Keratinocyte (primary cell): ENCODE results near the gene PRMT1. TPM values are rescaled to one million over a fixed set of nuclear protein-coding genes. Genes with fewer than 3 reads are reported as not detected.

Experiments used
- DNase-seq: peaks from one replicate; pipeline ENCODE4 v3.0.0-alpha.2; 2011; ENCODE audit warnings: low read depth, missing footprints, low spot score
- FAIRE-seq: peaks from 2 replicates; lab custom pipeline; 2011; peaks lifted over from hg19 to GRCh38; lab: Jason Lieb, UNC
- H2AFZ ChIP-seq: 2 replicates; pipeline ENCODE4 v1.6.0; 2012; ENCODE audit warnings: low read length, control low read depth, inconsistent platforms; ENCODE audit not compliant: control insufficient read depth
- H3K27ac ChIP-seq: 2 replicates; pipeline ENCODE4 v1.5.1; 2011; ENCODE audit warnings: low read length; ENCODE audit not compliant: control insufficient read depth, insufficient read depth
- H3K27me3 ChIP-seq: 3 replicates; pipeline ENCODE4 v1.6.0; 2011; ENCODE audit warnings: low read length; ENCODE audit not compliant: control insufficient read depth, insufficient read depth; ENCODE audit errors: extremely low read depth
- H3K36me3 ChIP-seq, 2 experiments: 2 replicates in 1 of 2; 3 replicates in 1 of 2; pipeline ENCODE4 v1.5.1; 2011; ENCODE audit warnings: low read length in 2 of 2, mild to moderate bottlenecking in 1 of 2; ENCODE audit not compliant: control insufficient read depth in 2 of 2, insufficient read depth in 2 of 2; ENCODE audit errors: extremely low read depth in 1 of 2
- H3K4me1 ChIP-seq: 3 replicates; pipeline ENCODE4 v1.5.1; 2011; ENCODE audit warnings: low read length; ENCODE audit not compliant: control insufficient read depth, insufficient read depth; ENCODE audit errors: extremely low read depth
- H3K4me2 ChIP-seq: 3 replicates; pipeline ENCODE4 v1.6.0; 2011; ENCODE audit warnings: low read depth, low read length; ENCODE audit not compliant: control insufficient read depth, insufficient read depth; ENCODE audit errors: extremely low read depth
- H3K4me3 ChIP-seq, 3 experiments: fragments of 200-600 bp in 1 of 3; sonication (generic) in 1 of 3; 2 replicates in 2 of 3; 3 replicates in 1 of 3; pipeline ENCODE4 v1.5.1; 2011 to 2016; ENCODE audit warnings: low read length in 3 of 3, mild to moderate bottlenecking in 3 of 3, control low read depth in 2 of 3, inconsistent platforms in 1 of 3, low read depth in 1 of 3, mixed read lengths in 1 of 3, mixed run types in 1 of 3, moderate library complexity in 1 of 3; ENCODE audit not compliant: control insufficient read depth in 2 of 3, insufficient read depth in 2 of 3; ENCODE audit errors: extremely low read depth in 1 of 3
- H3K79me2 ChIP-seq: 2 replicates; pipeline ENCODE4 v1.6.0; 2012; ENCODE audit warnings: low read length; ENCODE audit not compliant: control insufficient read depth, insufficient read depth
- H3K9ac ChIP-seq: 3 replicates; pipeline ENCODE4 v1.6.0; 2011; ENCODE audit warnings: low read length; ENCODE audit not compliant: control insufficient read depth, insufficient read depth; ENCODE audit errors: extremely low read depth
- H3K9me1 ChIP-seq: 3 replicates; pipeline ENCODE4 v1.6.0; 2011; ENCODE audit warnings: low read length; ENCODE audit not compliant: control insufficient read depth, insufficient read depth; ENCODE audit errors: extremely low read depth
- H3K9me3 ChIP-seq: 2 replicates; pipeline ENCODE4 v1.5.1; 2012; ENCODE audit warnings: low read depth, low read length; ENCODE audit not compliant: control insufficient read depth
- H4K20me1 ChIP-seq: 3 replicates; pipeline ENCODE4 v1.6.0; 2011; ENCODE audit warnings: low read length; ENCODE audit not compliant: control insufficient read depth, insufficient read depth; ENCODE audit errors: extremely low read depth
- EZH2 ChIP-seq: IDR thresholded peaks from one replicate; pipeline ENCODE4 v1.6.1; 2012; ENCODE audit warnings: inconsistent platforms, mild to moderate bottlenecking, low read length, moderate library complexity
- dilution Hi-C: fragments of 300-500 bp; cut with MboI; formaldehyde crosslinking; loops from one replicate; pipeline ENCODE4 v1.7.0; 2020; ENCODE audit warnings: low sequenced_read_pairs; ENCODE audit not compliant: extremely low pct_ligation_motif_present
- polyA plus RNA-seq, 5 experiments: library from polyadenylated mRNA; depleted of rRNA in 3 of 5; stranded (reverse) in 3 of 5; stranded (forward) in 1 of 5; unstranded in 1 of 5; fragments of >200 nt; gene quantifications; 1 replicate in 1 of 5; 2 replicates in 3 of 5; 3 replicates in 1 of 5; pipeline versions ENCODE4 v1.2.1 to v1.2.3, GENCODE V29; 2011 to 2012; ENCODE audit warnings: missing spikeins in 2 of 5, low read depth in 1 of 5, low replicate concordance in 1 of 5
- TF ChIP-seq, protein P1 (sequence below), 3 experiments: IDR thresholded peaks in 1 of 3; conservative IDR thresholded peaks in 1 of 3; optimal IDR thresholded peaks in 1 of 3; 2 replicates in 2 of 3; 3 replicates in 1 of 3; pipeline versions ENCODE3 to v1.5.1; 2011; ENCODE audit warnings: low read length in 3 of 3, mild to moderate bottlenecking in 3 of 3, moderate library complexity in 2 of 3, control low read depth in 1 of 3, inconsistent platforms in 1 of 3; ENCODE audit not compliant: insufficient read depth in 2 of 3; ENCODE audit errors: extremely low read depth in 1 of 3

The PRMT1 gene
- polyA plus RNA-seq, 1 donor (not counting 4 experiments of a cell fraction or from before 2014, with no cell fraction given): 280 TPM

DNA sequence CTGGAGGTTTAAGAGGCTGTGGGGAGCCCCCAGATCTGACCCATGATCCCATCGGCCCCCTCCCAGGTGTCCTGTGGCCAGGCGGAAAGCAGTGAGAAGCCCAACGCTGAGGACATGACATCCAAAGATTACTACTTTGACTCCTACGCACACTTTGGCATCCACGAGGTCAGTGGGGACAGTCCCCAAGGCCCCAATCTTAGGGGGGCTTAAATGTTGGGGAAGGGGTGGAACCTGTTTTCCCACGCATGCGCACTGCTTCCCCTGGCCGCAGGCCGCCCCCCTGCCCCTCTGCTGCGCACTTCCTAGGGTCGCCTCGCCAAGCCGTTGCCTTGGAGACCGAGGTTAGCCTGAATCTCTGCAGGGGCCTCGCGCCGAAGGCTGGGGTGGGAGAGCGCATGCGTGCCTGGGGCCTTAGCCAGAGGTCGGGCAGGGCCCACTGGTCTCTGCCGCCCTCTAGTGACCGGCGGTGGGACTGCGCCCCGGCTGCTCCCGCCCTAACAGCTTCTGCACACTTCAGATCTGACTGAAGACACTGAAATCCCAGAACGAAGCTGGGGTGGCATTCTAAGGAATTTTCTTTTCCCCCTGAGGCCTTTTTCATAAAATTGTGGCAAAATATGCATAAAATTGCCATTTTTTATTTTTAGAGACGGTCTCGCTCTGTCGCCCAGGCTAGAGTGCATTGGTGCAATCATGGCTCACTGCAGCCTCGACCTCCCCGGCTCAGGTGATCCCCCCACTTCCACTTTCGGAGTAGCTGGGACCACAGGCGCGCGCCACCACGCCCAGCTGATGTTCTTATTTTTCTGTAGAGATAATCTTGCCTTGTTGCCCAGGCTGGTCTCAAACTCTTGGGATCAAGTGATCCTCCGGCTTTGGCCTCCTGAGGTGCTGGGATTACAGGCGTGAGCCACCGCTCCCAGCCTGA is 3.6 kb downstream of the PRMT1 start:
- Histone ChIP-seq H3K9me1 (no peaks in the 10 kb centered on the region), H3K27ac (no peak overlapping the region), H3K9me3 (no peaks in the 10 kb centered on the region), H3K27me3 (no peaks in the 10 kb centered on the region), H3K36me3 (peaks cover 35 to 37% of the 10 kb centered on the region in 2 experiments), H3K4me2 (peak overlapping the region; percentile 54), H4K20me1 (peaks cover 27% of the 10 kb centered on the region), H3K79me2 (peaks cover 51% of the 10 kb centered on the region), H2AFZ (no peak overlapping the region), H3K4me3 (no peak overlapping the region), H3K4me1 (peaks cover 24% of the 10 kb centered on the region), H3K9ac (peak overlapping the region; percentile 37)
- TF ChIP-seq, protein P1, sequence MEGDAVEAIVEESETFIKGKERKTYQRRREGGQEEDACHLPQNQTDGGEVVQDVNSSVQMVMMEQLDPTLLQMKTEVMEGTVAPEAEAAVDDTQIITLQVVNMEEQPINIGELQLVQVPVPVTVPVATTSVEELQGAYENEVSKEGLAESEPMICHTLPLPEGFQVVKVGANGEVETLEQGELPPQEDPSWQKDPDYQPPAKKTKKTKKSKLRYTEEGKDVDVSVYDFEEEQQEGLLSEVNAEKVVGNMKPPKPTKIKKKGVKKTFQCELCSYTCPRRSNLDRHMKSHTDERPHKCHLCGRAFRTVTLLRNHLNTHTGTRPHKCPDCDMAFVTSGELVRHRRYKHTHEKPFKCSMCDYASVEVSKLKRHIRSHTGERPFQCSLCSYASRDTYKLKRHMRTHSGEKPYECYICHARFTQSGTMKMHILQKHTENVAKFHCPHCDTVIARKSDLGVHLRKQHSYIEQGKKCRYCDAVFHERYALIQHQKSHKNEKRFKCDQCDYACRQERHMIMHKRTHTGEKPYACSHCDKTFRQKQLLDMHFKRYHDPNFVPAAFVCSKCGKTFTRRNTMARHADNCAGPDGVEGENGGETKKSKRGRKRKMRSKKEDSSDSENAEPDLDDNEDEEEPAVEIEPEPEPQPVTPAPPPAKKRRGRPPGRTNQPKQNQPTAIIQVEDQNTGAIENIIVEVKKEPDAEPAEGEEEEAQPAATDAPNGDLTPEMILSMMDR (optimal IDR thresholded peaks at IDR 0.05 in 1 of 3, IDR thresholded peaks at IDR 0.05 in 1 of 3, conservative IDR thresholded peaks at IDR 0.05 in 1 of 3; ENCODE audit: extremely low read depth in 1 of 3, insufficient read depth in 2 of 3, low read length in 3 of 3): peak; percentile 97 to 100 (median 98)
- TF ChIP-seq EZH2: no peak
- DNase-seq (no peak), FAIRE-seq (no peak)
- dilution Hi-C loops: no loop called here

DNA sequence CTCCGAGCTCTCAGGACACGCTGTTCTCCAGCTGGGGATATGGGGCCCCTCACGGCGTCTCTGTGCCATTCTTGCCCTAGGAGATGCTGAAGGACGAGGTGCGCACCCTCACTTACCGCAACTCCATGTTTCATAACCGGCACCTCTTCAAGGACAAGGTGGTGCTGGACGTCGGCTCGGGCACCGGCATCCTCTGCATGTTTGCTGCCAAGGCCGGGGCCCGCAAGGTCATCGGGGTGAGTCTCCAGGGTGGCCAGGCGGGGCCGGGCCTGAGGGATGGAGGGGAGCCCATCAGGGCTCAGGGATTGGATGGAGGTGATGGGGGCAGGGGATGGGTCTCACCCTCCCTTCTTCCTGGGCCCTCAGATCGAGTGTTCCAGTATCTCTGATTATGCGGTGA is 4.8 kb downstream of the PRMT1 start:
- peaks cover 39 to 42% of the 10 kb centered on the region in 2 experiments for H3K36me3 ChIP-seq
- H3K9me3 ChIP-seq: no peaks in the 10 kb centered on the region
- H3K4me3 ChIP-seq: no peak overlapping the region
- H3K27me3 ChIP-seq: no peaks in the 10 kb centered on the region
- DNase-seq: no peak
- H3K4me1 ChIP-seq: peaks cover 24% of the 10 kb centered on the region
- H3K27ac ChIP-seq: no peak overlapping the region
- no peak for FAIRE-seq
- dilution Hi-C loops: no loop called here
- TF ChIP-seq, protein P1 (optimal IDR thresholded peaks at IDR 0.05 in 1 of 3, IDR thresholded peaks at IDR 0.05 in 1 of 3, conservative IDR thresholded peaks at IDR 0.05 in 1 of 3; ENCODE audit: extremely low read depth in 1 of 3, insufficient read depth in 2 of 3, low read length in 3 of 3): no peak
- TF ChIP-seq EZH2: no peak
- peaks cover 27% of the 10 kb centered on the region for H4K20me1 ChIP-seq
- no peak overlapping the region for H3K4me2 ChIP-seq
- H2AFZ ChIP-seq: no peak overlapping the region
- H3K9me1 ChIP-seq: no peaks in the 10 kb centered on the region
- peaks cover 53% of the 10 kb centered on the region for H3K79me2 ChIP-seq
- H3K9ac ChIP-seq: no peak overlapping the region
